NK-92 (cell line): Measurements from ENCODE around the gene TET3.

Source experiments
- DNase-seq: peaks from one replicate; lab custom pipeline; 2025; ENCODE audit not compliant: unreplicated experiment; lab: John Stamatoyannopoulos, UW

Gene TET3

GRCh38 chr2:73986085-73986681 lies 1.5 kb downstream of the TET3 start:
- no peak for DNase-seq

- no peak for DNase-seq
These were observed 2.6 kb downstream of the TET3 start for GRCh38 chr2:73987109-73987947.

- DNase-seq, result no peak
These were observed 3.4 kb downstream of the TET3 start for GRCh38 chr2:73987948-73988700.

DNA sequence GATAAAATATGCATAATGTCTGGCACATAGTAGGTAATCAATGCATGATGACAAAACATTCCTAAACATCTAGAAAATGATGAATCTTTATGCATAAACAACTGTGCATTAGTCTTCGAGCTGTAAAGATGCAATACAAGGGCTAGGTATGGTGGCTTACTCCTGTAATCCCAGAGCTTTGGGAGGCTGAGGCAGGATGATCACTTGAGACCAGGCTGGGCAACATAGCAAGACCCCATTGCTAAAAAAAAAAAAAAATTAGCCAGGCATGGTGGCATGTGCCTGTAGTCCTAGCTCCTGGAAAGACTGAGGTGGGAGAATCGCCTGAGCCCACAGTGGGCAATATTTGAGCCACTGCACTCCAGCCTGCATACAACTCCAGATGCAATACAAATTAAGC lies 5.3 kb downstream of the TET3 start:
- no peak for DNase-seq

DNA sequence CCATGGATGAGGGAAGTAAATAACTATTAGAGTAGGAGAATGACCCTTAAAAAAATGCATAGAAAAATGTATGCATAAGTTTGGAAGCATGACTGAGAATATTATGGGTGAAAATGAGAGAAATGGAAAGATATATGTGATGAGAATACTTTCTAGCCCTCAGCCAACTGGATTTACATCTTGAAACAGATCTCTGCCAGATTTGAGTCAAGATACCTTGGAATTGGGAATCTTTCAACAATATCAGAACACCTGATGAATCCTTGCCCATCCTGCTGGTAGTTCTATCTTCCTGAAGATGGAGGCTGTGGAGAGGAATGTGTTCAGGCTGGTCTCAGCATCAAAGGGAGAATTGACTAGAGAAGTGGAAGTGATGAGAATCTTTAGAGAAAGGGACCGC lies 5.8 kb downstream of the TET3 start:
- DNase-seq, result no peak

GRCh38 chr2:73992036-73992435 lies 7.3 kb downstream of the TET3 start:
- DNase-seq, result no peak

GRCh38 chr2:73993376-73993775 lies 8.7 kb downstream of the TET3 start:
- no peak for DNase-seq

DNA sequence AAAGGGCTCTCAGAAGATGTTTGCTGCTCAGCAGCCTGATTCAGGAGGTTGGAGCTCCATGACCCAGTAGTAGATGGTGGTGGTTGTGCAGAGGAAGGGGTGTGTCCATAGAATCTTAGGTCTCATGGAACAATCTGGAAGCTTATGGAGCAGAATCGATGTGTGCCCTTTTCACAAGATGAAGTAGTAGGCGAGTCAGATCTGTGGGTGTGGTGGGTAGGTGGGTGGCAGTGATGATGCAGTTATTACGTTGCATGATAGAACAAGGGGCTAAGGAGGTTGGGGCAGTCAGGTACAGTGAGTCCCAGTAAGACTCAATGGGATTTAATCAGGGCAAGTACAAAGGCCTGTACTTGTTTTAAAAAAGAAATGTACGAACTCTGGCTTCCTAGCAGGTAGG lies 9.1 kb downstream of the TET3 start:
- no peak for DNase-seq

GRCh38 chr2:73994178-73994831 lies 9.6 kb downstream of the TET3 start:
- no peak for DNase-seq

GRCh38 chr2:73995810-73996209 lies 11.1 kb downstream of the TET3 start:
- DNase-seq, result no peak

DNA sequence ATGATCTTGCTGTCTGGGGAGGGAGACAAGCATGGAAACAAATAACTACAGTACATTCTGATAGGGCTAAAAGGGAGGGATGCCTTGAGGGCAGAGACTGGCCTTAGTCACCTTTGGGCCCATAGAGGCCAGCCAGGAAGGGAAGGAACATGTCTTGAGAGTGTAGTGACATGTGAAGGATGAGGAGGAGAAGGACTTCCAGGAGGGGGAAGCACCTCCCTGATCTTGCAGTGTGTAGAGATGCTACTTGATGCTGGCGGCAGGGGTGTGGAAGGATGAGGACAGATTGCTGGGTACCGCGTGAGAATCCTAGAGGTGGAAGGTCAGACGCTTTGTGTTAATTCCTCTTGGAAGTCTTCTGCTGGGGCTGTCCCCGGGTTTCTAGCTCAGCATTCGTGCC lies 13.1 kb downstream of the TET3 start:
- no peak for DNase-seq

- DNase-seq, result no peak
These were observed 13.7 kb downstream of the TET3 start for GRCh38 chr2:73998451-73998850.

DNA sequence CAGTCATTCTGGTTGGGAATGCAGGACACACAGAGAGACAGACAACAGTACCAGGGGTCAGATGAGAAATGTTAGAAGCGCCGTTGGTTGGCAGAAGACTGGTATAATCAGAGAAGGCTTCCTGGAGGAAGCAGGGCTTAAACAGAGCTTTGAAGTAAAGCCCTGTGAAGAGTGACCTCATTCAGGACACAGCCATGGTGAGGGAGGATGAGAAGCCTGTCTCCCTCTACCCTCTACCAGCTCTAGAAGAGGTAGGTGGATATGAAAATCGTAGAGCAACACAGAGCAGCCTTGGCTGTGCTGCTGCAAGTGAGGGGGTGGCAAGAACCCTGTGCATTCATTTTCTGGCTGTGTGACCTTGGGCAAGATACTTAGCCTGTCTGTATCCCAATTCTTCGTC lies 14.2 kb downstream of the TET3 start:
- no peak for DNase-seq

DNA sequence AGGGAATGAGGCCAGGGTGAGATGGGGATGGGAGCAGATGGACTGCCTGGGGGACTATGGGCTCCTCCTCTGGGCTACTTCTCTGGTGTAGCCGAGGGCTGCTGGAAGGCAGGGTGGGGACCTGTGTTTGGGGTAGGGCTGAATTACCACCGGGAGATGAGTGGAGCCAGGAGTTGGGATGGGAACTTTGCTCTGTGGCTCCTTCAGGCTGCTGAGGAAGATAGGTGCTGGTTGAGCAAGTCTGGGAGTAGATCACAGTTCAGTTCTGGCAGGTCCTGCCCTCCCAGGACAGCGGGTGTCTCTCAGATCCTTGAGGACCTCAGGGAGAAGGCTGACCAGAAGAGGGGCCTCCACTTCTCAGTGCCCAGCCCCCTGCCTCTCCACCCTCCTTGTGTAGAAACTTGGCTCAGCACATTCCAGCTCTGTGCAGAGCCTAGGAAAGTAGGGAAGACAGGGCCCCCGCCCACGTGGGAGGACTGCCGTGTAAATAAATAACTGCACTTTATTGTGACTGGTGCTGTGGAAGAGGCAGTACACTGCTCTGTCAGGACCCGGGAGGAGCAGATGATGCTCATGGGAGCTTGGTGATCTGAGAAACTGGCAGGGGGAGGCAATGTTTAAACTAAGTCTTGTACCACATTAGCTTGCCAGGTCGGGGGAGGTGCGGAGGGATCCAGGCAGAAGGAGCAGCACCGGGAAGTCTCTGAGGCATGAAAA lies 15.3 kb downstream of the TET3 start:
- DNase-seq, result no peak

- no peak for DNase-seq
These were observed 16.0 kb downstream of the TET3 start for GRCh38 chr2:74000666-74001065.

DNA sequence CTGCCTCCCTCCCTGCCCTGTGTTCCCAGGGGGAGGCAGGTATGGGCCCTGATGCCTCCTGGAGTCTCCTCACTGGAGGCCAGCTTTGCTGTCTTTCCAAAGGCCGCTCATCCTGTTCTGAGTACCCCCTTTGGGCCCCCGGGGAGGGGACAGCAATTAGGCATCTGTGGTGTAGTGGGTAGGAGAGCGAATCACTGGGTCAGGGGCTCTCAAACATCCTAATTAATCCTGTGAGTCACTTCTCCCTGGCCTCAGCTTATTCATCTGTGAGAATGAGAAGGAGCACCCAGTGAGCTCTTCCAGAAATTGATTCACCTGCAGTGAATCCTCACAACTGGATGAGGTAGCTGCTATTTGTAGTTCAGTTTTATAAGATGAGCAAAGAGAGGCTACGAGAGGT lies 16.4 kb downstream of the TET3 start:
- DNase-seq, result no peak

GRCh38 chr2:74001781-74002504 lies 17.2 kb downstream of the TET3 start:
- no peak for DNase-seq

- DNase-seq, result no peak
These were observed 18.1 kb downstream of the TET3 start for GRCh38 chr2:74002505-74003421.

DNA sequence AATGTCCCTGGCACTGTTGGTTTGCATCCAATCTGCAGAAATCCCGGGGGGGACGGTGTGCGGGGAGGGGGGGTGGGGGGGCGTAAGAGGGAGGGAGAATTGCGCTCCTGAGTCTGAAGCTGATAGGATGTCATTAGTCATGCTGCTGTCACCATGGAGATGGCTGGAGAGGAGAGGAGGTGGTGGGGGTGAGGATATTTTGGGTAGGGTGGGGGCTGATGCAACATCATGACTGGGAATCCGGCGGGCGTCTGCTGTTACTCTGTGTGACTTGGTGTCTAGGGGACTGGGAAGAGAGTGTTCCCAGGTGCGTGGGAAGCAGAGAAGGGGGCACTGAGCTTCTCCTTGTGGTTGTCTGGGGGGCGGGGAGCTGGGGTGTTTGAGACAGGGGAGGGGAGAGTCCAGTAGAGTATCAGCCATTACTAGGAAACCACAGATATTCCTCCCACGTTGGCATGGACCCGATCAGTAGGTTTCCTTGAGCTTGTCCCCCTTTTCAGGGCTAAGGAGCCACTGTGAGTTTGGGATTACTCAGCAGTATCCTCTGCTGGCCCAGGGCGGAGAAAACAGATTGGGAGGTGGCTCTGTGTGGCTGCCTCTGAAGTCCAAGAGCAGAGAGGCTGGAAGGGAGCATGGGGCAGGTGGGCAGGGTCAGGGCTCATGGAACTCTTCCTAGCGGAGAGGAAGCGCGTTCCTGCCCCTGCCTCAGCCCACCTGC lies 18.9 kb downstream of the TET3 start:
- DNase-seq, result no peak
